Gastroesophageal sphincter (tissue), 3 donors: ENCODE results near the gene RBM27.
"Not testable (repeated sequence)": the region's sequence is repeated elsewhere in the genome, so short reads cannot be mapped to it uniquely, and the experiment has no call there.

ENCODE experiments used
- EP300 ChIP-seq: sonication (generic); formaldehyde crosslinking; IDR thresholded peaks from one replicate; pipeline ENCODE4 v1.6.1; 2017; ENCODE audit warnings: antibody characterized with exemption, mild to moderate bottlenecking
- POLR2A ChIP-seq, 2 donors: fragments of 450-650 bp; IDR thresholded peaks; one replicate each; pipeline ENCODE4 v1.6.1; 2017; ENCODE audit warnings: antibody characterized with exemption in 2 of 2, mild to moderate bottlenecking in 2 of 2, moderate library complexity in 1 of 2
- POLR2AphosphoS5 ChIP-seq: sonication (generic); formaldehyde crosslinking; IDR thresholded peaks from one replicate; pipeline ENCODE4 v1.6.1; 2017; ENCODE audit warnings: antibody characterized with exemption
- TF ChIP-seq, protein P1 (sequence below), 4 experiments: fragments of 200-600 bp in 2 of 4; fragments of 450-650 bp in 2 of 4; sonication (generic) in 1 of 4; IDR thresholded peaks; one replicate each; pipeline ENCODE4 v1.5.1; 2017 to 2019; ENCODE audit warnings: antibody characterized with exemption in 4 of 4, mild to moderate bottlenecking in 2 of 4, moderate library complexity in 2 of 4

DNA sequence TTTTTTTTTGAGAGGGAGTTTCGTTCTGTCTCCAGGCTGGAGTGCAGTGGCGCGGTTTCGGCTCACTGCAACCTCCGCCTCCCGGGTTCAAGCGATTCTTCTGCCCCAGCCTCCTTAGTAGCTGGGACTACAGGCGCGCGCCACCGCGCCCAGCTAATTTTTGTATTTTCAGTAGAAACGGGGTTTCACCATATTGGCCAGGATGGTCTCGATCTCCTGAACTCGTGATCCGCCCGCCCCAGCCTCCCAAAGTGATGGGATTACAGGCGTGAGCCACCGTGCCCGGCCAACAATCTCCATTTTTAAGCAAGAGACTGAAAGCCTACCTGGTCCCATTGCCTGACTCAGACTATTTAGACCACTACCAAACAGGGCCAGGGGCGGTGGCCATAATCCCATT, 20.0 kb upstream of the RBM27 start:
- TF ChIP-seq POLR2A (IDR thresholded peaks at IDR 0.05); POLR2AphosphoS5; EP300: not testable (repeated sequence)
- TF ChIP-seq, protein P1, sequence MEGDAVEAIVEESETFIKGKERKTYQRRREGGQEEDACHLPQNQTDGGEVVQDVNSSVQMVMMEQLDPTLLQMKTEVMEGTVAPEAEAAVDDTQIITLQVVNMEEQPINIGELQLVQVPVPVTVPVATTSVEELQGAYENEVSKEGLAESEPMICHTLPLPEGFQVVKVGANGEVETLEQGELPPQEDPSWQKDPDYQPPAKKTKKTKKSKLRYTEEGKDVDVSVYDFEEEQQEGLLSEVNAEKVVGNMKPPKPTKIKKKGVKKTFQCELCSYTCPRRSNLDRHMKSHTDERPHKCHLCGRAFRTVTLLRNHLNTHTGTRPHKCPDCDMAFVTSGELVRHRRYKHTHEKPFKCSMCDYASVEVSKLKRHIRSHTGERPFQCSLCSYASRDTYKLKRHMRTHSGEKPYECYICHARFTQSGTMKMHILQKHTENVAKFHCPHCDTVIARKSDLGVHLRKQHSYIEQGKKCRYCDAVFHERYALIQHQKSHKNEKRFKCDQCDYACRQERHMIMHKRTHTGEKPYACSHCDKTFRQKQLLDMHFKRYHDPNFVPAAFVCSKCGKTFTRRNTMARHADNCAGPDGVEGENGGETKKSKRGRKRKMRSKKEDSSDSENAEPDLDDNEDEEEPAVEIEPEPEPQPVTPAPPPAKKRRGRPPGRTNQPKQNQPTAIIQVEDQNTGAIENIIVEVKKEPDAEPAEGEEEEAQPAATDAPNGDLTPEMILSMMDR (IDR thresholded peaks at IDR 0.05) = not testable (repeated sequence)
